ENCODE measurements around the gene FGF11.

The FGF11 gene

DNA sequence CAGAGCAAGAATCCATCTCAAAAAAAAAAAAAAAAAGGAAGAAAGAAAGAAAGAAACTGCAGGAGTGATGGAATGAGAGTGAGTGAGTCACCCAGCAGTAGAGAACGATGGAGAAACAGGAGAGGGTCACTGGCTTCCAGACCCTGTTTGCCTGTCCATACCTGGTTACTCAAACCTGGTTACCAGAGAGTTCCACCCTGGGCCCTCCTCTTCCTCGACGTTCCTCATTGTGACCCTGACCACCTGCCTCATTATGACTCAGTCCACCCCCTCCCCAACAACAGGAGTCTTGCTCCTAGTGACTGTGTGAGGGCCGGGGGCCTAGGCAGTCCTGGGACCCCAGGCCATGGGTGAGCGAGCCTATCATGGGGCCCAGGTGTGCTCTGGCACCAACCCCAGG lies 10.8 kb upstream of the FGF11 start, which contains the start of gene SPEM3:
TSS of gene SPEM3 (plus strand) at position 301 of the 400 bp plus-strand sequence. CDS start at position 347, 46 bp downstream.
- TF ChIP-seq REST (IDR thresholded peaks at IDR 0.05; ENCODE audit: insufficient replicate concordance, low read depth) = no peak
- no peak for DNase-seq (ENCODE audit: low read depth in 1 of 2, low spot score in 1 of 2)
- H3K27me3 ChIP-seq (ENCODE audit: insufficient read depth, poor library complexity, severe bottlenecking) = no peaks in the 10 kb centered on the region

GRCh38 chr17:7429722-7430121 lies 9.6 kb upstream of the FGF11 start:
- no peak for TF ChIP-seq REST (IDR thresholded peaks at IDR 0.05; ENCODE audit: insufficient replicate concordance, low read depth)
- TF ChIP-seq, protein P1, sequence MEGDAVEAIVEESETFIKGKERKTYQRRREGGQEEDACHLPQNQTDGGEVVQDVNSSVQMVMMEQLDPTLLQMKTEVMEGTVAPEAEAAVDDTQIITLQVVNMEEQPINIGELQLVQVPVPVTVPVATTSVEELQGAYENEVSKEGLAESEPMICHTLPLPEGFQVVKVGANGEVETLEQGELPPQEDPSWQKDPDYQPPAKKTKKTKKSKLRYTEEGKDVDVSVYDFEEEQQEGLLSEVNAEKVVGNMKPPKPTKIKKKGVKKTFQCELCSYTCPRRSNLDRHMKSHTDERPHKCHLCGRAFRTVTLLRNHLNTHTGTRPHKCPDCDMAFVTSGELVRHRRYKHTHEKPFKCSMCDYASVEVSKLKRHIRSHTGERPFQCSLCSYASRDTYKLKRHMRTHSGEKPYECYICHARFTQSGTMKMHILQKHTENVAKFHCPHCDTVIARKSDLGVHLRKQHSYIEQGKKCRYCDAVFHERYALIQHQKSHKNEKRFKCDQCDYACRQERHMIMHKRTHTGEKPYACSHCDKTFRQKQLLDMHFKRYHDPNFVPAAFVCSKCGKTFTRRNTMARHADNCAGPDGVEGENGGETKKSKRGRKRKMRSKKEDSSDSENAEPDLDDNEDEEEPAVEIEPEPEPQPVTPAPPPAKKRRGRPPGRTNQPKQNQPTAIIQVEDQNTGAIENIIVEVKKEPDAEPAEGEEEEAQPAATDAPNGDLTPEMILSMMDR (IDR thresholded peaks at IDR 0.05; ENCODE audit: insufficient read depth, low read length) = no peak
- TF ChIP-seq GABPA (IDR thresholded peaks at IDR 0.05; ENCODE audit: low read depth) = no peak
- TF ChIP-seq SPI1 (IDR thresholded peaks at IDR 0.05; ENCODE audit: borderline replicate concordance, low read depth) = no peak
- TF ChIP-seq POLR2AphosphoS5 (IDR thresholded peaks at IDR 0.05; ENCODE audit: low read depth) = no peak
- no peak for DNase-seq (ENCODE audit: low read depth in 1 of 2, low spot score in 1 of 2)
- H3K27ac ChIP-seq (replicated peaks) = no peak overlapping the region
- H3K4me3 ChIP-seq (replicated peaks; ENCODE audit: insufficient read depth, low read length) = no peak overlapping the region
- no peaks in the 10 kb centered on the region for H3K27me3 ChIP-seq (ENCODE audit: insufficient read depth, poor library complexity, severe bottlenecking)

More for the DNA sequence above, 10.8 kb upstream of the FGF11 start, which contains the start of gene SPEM3:
- H3K4me3 ChIP-seq (replicated peaks; ENCODE audit: insufficient read depth, low read length) = no peak within 1 kb of the TSS
- no peak within 1 kb of the TSS for H3K27ac ChIP-seq (replicated peaks)

DNA sequence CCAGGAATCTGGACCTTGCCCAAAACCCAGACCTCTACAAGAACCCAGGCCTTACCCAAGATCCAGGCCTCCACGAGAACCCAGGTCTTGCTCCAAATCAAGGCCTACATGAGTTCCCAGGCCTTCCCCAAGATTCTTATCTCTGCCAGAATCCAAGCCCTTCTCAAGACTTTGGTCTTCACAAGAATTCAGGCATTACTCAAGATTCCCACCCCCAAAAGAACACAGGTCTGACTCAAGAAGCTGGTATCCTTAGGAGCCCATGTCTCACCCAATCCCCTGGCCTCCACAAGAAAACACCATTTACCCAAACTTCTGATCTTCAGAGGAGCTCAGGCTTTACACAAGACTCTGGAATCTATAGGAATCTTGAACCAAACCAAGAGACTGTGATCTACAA lies 8.1 kb upstream of the FGF11 start:
- H3K27ac ChIP-seq (replicated peaks) = no peak overlapping the region
- H3K4me3 ChIP-seq (replicated peaks; ENCODE audit: insufficient read depth, low read length) = no peak overlapping the region
- no peaks in the 10 kb centered on the region for H3K27me3 ChIP-seq (ENCODE audit: insufficient read depth, poor library complexity, severe bottlenecking)
- DNase-seq (ENCODE audit: low read depth in 1 of 2, low spot score in 1 of 2) = no peak
- TF ChIP-seq REST (IDR thresholded peaks at IDR 0.05; ENCODE audit: insufficient replicate concordance, low read depth) (no peak), GABPA (IDR thresholded peaks at IDR 0.05; ENCODE audit: low read depth) (no peak), SPI1 (IDR thresholded peaks at IDR 0.05; ENCODE audit: borderline replicate concordance, low read depth) (no peak), POLR2AphosphoS5 (IDR thresholded peaks at IDR 0.05; ENCODE audit: low read depth) (no peak)
- TF ChIP-seq, protein P1 (IDR thresholded peaks at IDR 0.05; ENCODE audit: insufficient read depth, low read length) = no peak

All from HL-60 (cell line).